GM10266 (cell line): ENCODE data around the gene RNF224.

Experiments used
- DNase-seq: peaks from one replicate; pipeline ENCODE4 v3.0.0; 2012; ENCODE audit errors: extremely low spot score
- TF ChIP-seq, protein P1 (sequence below): IDR thresholded peaks from 2 replicates; pipeline ENCODE4 v1.5.1; 2012; ENCODE audit warnings: mild to moderate bottlenecking, low read depth; ENCODE audit not compliant: control insufficient read depth, insufficient read depth; ENCODE audit errors: missing control alignments

RNF224 gene

DNA sequence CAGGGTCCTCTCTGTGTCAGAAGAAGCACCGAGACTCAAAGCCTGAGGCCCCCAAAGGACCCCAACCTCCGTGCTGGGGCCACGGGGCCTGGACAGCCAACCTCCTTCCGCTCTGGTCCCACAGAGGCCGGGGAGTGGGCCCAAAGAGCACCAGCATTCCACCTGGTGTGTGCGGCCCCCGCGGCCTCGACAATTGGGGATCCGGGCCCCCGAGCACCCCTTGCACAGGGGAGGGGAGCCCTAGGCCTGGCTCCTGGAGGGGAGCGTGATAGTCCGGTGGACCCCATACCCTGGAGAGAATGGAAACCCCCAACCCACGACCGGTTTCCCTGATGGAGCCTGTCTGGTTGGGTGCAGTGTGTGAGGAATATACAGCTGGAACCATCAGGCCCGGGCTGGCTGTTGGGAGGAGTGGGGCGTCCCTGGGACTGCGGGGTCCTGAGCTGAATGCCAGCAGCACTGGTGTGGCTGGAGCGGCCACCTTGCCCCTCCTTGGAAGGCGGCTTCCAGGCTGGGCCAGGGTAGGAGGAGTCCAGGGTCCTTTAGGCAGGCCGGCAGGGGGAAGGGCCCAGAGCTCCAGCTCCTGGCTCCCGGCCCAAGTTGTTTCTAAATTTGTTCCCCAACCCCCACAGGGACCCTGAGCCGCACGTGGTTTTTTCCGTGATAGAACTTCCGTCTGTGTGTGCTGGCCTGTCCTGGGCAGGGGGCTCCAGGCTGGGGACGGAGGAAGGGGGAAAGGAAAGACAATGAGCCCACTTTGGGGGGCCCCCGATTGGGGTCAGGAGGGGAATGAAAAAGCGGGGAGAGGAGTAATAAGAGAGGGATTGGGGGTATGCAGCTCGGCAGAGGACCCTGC, 49.4 kb downstream of the RNF224 start:
- DNase-seq, result no peak
- TF ChIP-seq, protein P1, sequence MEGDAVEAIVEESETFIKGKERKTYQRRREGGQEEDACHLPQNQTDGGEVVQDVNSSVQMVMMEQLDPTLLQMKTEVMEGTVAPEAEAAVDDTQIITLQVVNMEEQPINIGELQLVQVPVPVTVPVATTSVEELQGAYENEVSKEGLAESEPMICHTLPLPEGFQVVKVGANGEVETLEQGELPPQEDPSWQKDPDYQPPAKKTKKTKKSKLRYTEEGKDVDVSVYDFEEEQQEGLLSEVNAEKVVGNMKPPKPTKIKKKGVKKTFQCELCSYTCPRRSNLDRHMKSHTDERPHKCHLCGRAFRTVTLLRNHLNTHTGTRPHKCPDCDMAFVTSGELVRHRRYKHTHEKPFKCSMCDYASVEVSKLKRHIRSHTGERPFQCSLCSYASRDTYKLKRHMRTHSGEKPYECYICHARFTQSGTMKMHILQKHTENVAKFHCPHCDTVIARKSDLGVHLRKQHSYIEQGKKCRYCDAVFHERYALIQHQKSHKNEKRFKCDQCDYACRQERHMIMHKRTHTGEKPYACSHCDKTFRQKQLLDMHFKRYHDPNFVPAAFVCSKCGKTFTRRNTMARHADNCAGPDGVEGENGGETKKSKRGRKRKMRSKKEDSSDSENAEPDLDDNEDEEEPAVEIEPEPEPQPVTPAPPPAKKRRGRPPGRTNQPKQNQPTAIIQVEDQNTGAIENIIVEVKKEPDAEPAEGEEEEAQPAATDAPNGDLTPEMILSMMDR, result no peak

- DNase-seq, result peak; percentile 96
- TF ChIP-seq, protein P1, result peak; percentile 47
Observed at GRCh38 chr9:137277329-137278041, 50.2 kb downstream of the RNF224 start, which contains the start of gene TOR4A. TOR4A (plus strand) TSS chr9:137277726; CDS start chr9:137278690, 964 bp downstream.

DNA sequence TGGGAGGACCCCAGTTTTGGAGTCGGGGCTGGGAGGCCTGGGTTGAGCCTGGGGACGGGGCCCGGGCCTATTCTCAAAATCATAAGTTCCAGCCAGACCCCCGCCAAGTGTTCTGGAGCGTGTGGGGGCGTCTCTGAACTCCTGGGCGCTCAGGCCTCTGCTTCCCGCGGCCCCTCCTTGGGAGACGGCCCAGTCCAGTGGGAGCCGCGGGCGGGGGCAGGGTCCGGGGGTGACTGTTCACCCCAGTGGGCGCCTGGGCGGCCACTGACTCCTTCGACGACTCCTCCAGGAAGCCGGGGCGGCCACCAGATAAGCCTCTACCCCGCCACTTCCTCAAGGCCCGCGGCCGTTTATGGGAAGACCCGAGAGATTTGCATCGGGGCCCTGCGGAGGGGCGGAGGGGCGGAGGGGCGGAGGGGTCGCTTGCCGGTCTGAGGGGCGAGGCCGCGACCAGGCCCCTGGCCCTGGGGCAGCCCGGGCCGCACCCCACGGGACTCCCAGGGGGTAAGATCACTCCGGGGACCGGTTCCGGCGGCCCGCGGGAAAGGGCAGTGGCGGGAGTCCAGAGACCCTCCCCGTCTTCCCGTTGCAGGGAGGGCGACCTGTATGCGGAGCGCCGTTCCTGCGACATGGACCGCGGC, 50.9 kb downstream of the RNF224 start:
- TF ChIP-seq, protein P1, result no peak
- DNase-seq, result no peak
